Activated CD4-positive, alpha-beta memory T cell treated with anti-CD3 and anti-CD28 coated beads, Interleukin-2, amount 10 ng/mL, durations not matched to agents 7 days and 5 days (primary cell): ENCODE data around the gene UCHL1. TPM values are rescaled to one million over a fixed set of nuclear protein-coding genes. Genes with fewer than 3 reads are reported as not detected.

Experiments used
- CTCF ChIA-PET: fragments of 350-600 bp; sonication (Branson Sonifier 250); formaldehyde crosslinking; loops from one replicate; lab custom pipeline; 2021; ENCODE audit warnings: antibody characterized with exemption, inconsistent platforms; lab: Charles Lee
- POLR2A ChIA-PET: fragments of 350-600 bp; sonication (Branson Sonifier 250); formaldehyde crosslinking; loops from one replicate; lab custom pipeline; 2021; ENCODE audit warnings: antibody characterized with exemption; lab: Charles Lee
- DNase-seq: peaks from one replicate; pipeline ENCODE4 v3.0.0-alpha.2; 2020
- H3K27ac Mint-ChIP-seq: one replicate; pipeline ENCODE4 v1.8.0; 2021; ENCODE audit warnings: mild to moderate bottlenecking, mixed read lengths
- H3K27me3 Mint-ChIP-seq: one replicate; pipeline ENCODE4 v1.8.0; 2021; ENCODE audit warnings: mixed read lengths
- H3K36me3 Mint-ChIP-seq: one replicate; pipeline ENCODE4 v1.8.0; 2021; ENCODE audit warnings: low read depth, mixed read lengths
- H3K4me1 Mint-ChIP-seq: one replicate; pipeline ENCODE4 v1.8.0; 2021; ENCODE audit warnings: mixed read lengths
- H3K4me3 Mint-ChIP-seq: one replicate; pipeline ENCODE4 v1.8.0; 2021; ENCODE audit warnings: mild to moderate bottlenecking, mixed read lengths
- H3K9me3 Mint-ChIP-seq: one replicate; pipeline ENCODE4 v1.8.0; 2021; ENCODE audit warnings: mixed read lengths
- total RNA-seq, 2 experiments: library from RNA; stranded (reverse); gene quantifications; one replicate each; pipeline ENCODE4 v1.2.3, GENCODE V29; 2021

UCHL1 gene
- total RNA-seq, 2 experiments from 2014 or later = not detected

DNA sequence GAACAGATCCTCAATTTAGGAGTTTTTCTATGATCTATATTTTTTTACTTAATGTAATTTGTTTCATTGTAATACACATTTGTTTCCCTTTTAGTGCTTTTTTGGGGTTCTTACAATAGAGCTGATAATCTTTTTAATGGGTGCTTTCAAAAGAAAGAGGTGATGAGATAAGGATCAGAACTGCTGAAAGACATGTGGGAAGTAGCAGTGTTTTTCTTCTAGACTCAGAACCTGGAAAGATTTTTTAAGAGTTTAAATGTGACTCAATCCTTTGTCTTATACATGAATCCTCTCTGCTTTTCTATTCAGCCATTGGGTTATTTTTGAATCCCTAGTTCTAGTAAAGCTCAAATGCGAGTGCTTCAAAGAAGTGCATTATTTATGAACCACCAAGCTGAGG is 25.6 kb downstream of the UCHL1 start:
- Mint-ChIP-seq H3K27ac (no peak overlapping the region), H3K36me3 (no peaks in the 10 kb centered on the region), H3K4me1 (no peaks in the 10 kb centered on the region), H3K9me3 (no peaks in the 10 kb centered on the region), H3K27me3 (no peaks in the 10 kb centered on the region), H3K4me3 (no peak overlapping the region)
- ChIA-PET CTCF (interaction anchor here (1.4 to 4.5 kb wide), 2 partner anchors 379 to 411 kb away, joined by 3 to 57 read pairs; no protein-coding TSS in a partner anchor), POLR2A (no interaction called here)
- DNase-seq = no peak

DNA sequence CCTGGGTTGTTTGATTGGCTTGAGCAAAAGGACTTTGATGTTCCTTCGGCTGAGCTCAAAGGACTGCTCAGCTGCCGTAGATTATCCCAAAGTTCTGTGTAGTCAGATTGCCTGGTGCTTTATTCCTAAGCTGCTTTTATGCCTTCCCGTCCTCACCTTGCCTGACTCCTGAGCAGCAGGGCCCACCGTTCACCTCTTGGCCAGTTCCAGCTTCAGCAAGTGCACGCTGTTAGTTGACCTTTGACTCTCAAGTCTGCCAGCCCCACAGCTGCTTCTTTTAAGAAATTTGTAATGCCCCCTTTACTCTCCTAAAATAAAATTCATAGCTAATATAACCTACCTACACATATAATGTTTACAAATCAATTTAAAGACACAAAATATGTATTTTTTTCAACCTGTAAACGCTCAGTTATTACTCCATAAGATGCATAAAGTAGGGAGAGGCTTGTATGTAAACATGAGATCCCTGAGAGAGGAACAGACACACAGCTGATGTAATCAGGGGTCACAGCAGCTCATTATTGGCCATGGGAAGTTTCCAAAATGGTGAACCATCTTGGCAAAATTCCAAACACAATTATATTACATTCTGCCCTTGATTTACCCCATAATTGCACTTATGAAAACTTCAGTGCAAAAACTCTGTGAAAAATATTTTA is 28.6 kb downstream of the UCHL1 start:
- no peaks in the 10 kb centered on the region for H3K4me1 Mint-ChIP-seq
- POLR2A ChIA-PET = interaction anchor here (0.8 kb wide), 1 partner anchor 160 kb away, joined by 3 read pairs; no protein-coding TSS in a partner anchor

DNA sequence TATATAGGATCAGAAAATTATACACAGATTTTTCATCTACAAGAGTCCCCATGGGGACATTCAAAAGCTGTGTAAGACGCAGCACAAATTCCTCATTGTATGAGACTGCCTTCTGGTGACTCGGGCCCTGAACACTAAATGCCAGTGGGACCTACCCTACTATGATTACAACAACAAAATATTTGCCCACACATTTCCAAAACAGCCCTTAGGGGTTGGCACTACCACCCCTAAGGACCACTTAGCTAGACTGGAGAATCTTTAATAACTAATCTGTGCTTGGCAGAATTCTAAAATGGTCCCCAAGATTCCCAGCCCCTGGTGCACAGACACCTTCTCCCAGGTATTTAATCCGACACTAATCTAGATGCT is 29.1 kb downstream of the UCHL1 start:
- H3K9me3 Mint-ChIP-seq = no peaks in the 10 kb centered on the region
- CTCF ChIA-PET = no interaction called here
- no peaks in the 10 kb centered on the region for H3K36me3 Mint-ChIP-seq
- no peak overlapping the region for H3K27ac Mint-ChIP-seq
- DNase-seq = no peak
- POLR2A ChIA-PET = interaction anchor here (0.8 kb wide), 1 partner anchor 159 kb away, joined by 3 read pairs; no protein-coding TSS in a partner anchor
- H3K27me3 Mint-ChIP-seq = no peaks in the 10 kb centered on the region
- H3K4me1 Mint-ChIP-seq = no peaks in the 10 kb centered on the region
- no peak overlapping the region for H3K4me3 Mint-ChIP-seq

More for the DNA sequence above, 28.6 kb downstream of the UCHL1 start:
- CTCF ChIA-PET = interaction anchor here (2.4 kb wide), 1 partner anchor 376 kb away, joined by 10 read pairs; no protein-coding TSS in a partner anchor
- no peak for DNase-seq
- H3K27me3 Mint-ChIP-seq = no peaks in the 10 kb centered on the region
- no peak overlapping the region for H3K27ac Mint-ChIP-seq
- no peaks in the 10 kb centered on the region for H3K9me3 Mint-ChIP-seq
- no peak overlapping the region for H3K4me3 Mint-ChIP-seq
- H3K36me3 Mint-ChIP-seq = no peaks in the 10 kb centered on the region

DNA sequence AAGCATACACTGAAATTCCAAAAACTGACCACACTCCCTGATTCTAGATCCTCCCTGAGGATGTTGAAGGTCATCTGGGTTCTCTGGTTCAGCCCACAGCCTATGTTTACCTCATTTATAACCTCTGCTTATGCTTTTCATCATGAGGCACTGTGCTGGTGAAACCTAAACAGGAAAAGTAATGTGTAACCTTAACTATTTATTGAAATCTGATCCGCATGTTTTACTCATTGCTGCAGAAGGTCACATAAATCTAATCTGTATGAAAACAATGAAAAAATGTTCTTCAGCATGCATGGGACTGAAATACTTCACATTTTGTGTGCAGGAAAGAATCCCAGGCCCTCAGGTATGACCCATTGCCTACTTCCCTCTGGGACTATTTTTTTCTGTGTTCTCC is 30.3 kb downstream of the UCHL1 start:
- Mint-ChIP-seq H3K4me1 (no peaks in the 10 kb centered on the region), H3K36me3 (no peaks in the 10 kb centered on the region), H3K4me3 (no peak overlapping the region), H3K27ac (no peak overlapping the region), H3K27me3 (no peaks in the 10 kb centered on the region), H3K9me3 (no peaks in the 10 kb centered on the region)
- POLR2A ChIA-PET = no interaction called here
- DNase-seq = no peak
- CTCF ChIA-PET = interaction anchor here (0.7 kb wide), 1 partner anchor 166 kb away, joined by 5 read pairs; no protein-coding TSS in a partner anchor

DNA sequence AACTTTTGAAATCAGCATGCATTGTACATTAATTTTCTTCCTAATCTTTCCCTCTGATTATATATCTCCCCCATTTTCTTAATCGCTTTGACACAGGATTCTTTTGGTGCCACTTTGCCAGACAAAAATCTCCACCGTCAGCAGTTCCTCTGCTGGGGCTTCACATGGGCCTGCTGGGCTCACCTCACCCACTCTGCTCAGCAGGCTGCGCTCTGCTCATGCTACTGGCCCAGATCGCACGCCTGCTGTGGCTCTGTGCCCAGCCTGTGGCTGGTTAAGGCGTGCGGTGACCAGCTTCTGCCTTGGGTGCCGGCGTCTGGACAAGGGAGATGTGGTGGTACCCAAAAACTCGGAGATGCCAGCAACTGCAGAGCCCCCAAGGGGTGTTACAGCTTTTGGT is 31.1 kb downstream of the UCHL1 start:
- CTCF ChIA-PET = interaction anchor here (0.7 kb wide), 1 partner anchor 166 kb away, joined by 5 read pairs; no protein-coding TSS in a partner anchor
- no peak overlapping the region for H3K27ac Mint-ChIP-seq
- no peaks in the 10 kb centered on the region for H3K27me3 Mint-ChIP-seq

DNA sequence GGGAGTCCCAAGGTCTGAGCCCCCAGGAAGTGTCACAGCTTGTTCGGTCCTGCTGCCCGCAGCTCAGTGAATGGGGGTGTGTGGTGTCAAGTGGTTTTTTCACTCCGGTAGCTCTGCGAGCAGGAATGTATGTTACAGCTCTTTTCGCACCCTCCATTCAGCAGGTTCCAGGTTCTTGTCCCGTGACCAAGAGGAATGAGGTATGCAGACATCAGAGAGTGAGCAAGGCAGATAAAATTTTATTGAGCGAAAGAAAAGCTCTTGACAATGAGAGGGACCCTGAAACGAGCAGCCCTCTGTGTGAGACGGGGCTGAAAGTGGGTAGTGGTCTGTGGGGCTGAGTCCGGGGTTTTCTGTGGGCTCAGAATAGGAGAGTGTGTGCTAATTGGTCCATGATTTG is 31.5 kb downstream of the UCHL1 start:
- Mint-ChIP-seq H3K27me3 (no peaks in the 10 kb centered on the region), H3K36me3 (no peaks in the 10 kb centered on the region), H3K27ac (no peak overlapping the region), H3K9me3 (no peaks in the 10 kb centered on the region), H3K4me3 (no peak overlapping the region), H3K4me1 (no peaks in the 10 kb centered on the region)
- ChIA-PET CTCF (no interaction called here), POLR2A (no interaction called here)
- no peak for DNase-seq

More for the DNA sequence above, 31.1 kb downstream of the UCHL1 start:
- POLR2A ChIA-PET = no interaction called here
- DNase-seq = no peak
- Mint-ChIP-seq H3K36me3 (no peaks in the 10 kb centered on the region), H3K4me1 (no peaks in the 10 kb centered on the region), H3K4me3 (no peak overlapping the region), H3K9me3 (no peaks in the 10 kb centered on the region)

DNA sequence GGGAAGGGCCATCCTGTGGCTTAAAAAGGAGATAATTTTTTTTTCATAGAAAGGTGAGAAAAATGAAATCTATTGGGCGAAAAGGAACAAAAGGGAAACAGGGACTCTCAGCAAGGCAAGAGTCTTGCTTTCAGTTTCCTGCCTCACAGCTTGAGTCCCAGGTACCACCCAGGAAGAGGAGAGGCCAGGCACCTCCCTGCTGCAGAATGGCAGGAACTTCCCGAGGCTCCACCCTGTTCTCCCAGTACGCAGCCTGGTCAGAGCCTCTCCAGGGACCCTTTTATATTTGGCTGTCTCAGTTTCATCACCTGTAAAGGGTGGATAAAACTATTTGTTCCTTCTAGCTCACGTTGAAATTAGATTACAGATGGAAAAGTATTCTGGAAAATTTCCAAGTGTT is 33.8 kb downstream of the UCHL1 start:
- ChIA-PET CTCF (no interaction called here), POLR2A (no interaction called here)
- H3K36me3 Mint-ChIP-seq = no peaks in the 10 kb centered on the region

DNA sequence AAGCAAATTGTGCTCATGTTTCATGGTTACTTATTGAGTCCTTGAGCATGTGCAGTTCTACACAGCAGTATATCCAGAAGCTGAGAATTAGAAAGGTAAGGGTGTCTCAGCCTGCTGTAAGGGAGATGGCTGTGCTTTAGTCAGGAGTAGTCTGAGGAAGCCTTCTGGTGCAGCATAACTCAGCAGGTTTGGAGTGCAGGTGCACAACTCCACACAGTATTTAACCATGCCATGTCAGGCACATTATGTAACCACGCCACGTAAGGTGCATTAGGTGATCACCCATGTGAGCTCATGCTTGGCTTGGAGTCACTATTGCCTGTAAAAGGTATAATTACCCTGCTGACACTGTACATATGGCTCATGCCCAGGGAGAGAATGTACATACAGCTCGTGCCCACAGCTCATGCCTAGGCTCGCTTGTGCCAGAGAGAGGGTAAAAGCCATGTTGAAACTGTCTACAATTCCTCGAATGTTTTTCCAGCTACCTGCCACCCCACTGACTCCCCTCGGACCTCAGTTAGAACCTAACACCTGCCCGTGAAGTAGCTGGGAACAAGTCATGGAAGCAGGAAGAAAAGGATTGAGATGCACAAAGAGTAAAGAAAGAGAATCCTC is 37.8 kb downstream of the UCHL1 start:
- CTCF ChIA-PET = no interaction called here
- H3K4me3 Mint-ChIP-seq = no peak overlapping the region
- no peak for DNase-seq
- H3K27ac Mint-ChIP-seq = no peak overlapping the region
- POLR2A ChIA-PET = no interaction called here
- no peaks in the 10 kb centered on the region for H3K4me1 Mint-ChIP-seq
- no peaks in the 10 kb centered on the region for H3K27me3 Mint-ChIP-seq
- H3K9me3 Mint-ChIP-seq = peaks cover 6% of the 10 kb centered on the region
- H3K36me3 Mint-ChIP-seq = no peaks in the 10 kb centered on the region

More for the DNA sequence above, 33.8 kb downstream of the UCHL1 start:
- no peaks in the 10 kb centered on the region for H3K4me1 Mint-ChIP-seq
- no peaks in the 10 kb centered on the region for H3K27me3 Mint-ChIP-seq
- H3K4me3 Mint-ChIP-seq = no peak overlapping the region
- H3K27ac Mint-ChIP-seq = no peak overlapping the region
- peaks cover 6% of the 10 kb centered on the region for H3K9me3 Mint-ChIP-seq
- no peak for DNase-seq

DNA sequence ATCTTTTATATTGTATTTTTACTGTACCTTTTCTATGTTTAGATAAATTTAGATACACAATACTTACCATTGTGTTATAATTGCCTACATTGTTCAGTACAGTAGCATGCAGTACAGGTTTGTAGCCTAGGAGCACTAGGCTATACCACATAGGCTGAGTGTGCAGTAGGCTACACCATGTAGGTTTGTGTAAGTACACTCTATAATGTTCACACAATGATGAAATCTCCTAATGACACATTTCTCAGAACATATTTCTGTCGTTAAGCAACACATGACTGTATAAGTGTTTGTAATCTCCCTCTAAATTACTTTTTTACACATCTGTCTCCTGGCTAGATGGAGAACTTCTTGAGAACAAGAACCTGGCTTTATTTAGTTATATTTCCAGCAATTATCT is 40.3 kb downstream of the UCHL1 start:
- H3K27ac Mint-ChIP-seq = no peak overlapping the region

DNA sequence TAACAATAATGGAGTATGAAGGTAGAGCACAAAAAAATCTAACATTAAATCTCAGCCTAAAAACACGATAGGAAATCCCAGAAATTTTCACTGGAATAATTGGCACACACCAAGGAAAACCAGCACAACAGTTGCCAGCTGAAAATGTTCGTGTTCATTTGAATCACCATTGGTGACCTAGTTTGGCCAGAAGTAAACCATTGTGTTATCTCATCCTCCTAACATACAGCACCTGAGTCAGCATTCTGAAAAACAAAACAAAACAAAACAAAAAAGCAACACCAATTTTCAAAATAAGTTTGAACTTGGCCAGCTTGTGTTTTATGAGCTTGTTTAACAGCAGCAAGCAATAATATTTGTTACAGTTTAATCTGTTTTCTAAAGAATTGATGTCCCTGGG is 41.1 kb downstream of the UCHL1 start:
- ChIA-PET CTCF (interaction anchor here (1.4 kb wide), 1 partner anchor 17 kb away, joined by 4 read pairs; no protein-coding TSS in a partner anchor), POLR2A (no interaction called here)
- H3K9me3 Mint-ChIP-seq = peaks cover 6% of the 10 kb centered on the region
- no peaks in the 10 kb centered on the region for H3K4me1 Mint-ChIP-seq
- no peak for DNase-seq
- H3K27ac Mint-ChIP-seq = no peak overlapping the region
- no peaks in the 10 kb centered on the region for H3K36me3 Mint-ChIP-seq
- H3K27me3 Mint-ChIP-seq = peaks cover 2% of the 10 kb centered on the region
- no peak overlapping the region for H3K4me3 Mint-ChIP-seq

More for the DNA sequence above, 40.3 kb downstream of the UCHL1 start:
- DNase-seq = no peak
- H3K4me3 Mint-ChIP-seq = no peak overlapping the region
- POLR2A ChIA-PET = no interaction called here
- CTCF ChIA-PET = no interaction called here
- no peaks in the 10 kb centered on the region for H3K4me1 Mint-ChIP-seq
- H3K9me3 Mint-ChIP-seq = peaks cover 6% of the 10 kb centered on the region
- no peaks in the 10 kb centered on the region for H3K36me3 Mint-ChIP-seq
- H3K27me3 Mint-ChIP-seq = peaks cover 2% of the 10 kb centered on the region

DNA sequence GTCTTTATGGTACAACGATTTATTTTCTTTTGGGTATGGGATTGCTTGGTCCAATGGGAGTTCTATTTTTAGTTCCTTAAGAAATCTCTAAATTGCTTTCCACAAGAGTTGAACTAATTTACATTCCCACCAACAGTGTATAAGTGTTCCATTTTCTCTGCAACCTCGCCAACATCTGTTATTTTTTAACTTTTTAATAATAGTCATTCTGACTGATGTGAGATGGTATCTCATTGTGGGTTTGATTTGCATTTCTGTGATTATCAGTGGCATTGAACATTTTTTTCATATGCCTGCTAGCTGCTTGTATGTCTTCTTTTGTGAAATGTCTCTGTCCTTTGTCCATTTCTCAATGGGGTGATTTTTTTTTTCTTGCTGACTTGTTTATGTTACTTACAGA is 42.8 kb downstream of the UCHL1 start:
- ChIA-PET CTCF (no interaction called here), POLR2A (no interaction called here)
- Mint-ChIP-seq H3K9me3 (peaks cover 4% of the 10 kb centered on the region), H3K36me3 (no peaks in the 10 kb centered on the region), H3K27me3 (peaks cover 2% of the 10 kb centered on the region), H3K27ac (no peak overlapping the region), H3K4me3 (no peak overlapping the region), H3K4me1 (no peaks in the 10 kb centered on the region)
- no peak for DNase-seq

DNA sequence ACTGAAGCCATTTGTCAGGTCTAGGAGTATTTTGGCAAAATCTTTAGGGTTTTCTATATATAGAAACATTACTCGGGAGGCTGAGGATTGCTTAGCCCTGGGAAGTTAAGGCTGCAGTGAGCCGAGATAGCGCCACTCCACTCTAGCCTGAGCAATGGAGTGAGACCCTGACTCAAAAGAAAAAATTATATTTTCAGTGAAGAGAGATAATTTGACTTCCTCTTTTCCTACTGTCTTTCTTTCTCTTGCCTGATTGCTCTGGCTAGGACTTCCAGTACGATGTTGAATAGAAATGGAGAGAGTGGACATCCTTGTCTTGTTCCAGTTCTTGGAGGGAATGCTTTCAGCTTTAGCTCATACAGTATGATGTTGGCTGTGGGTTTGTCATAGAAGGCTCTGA is 44.4 kb downstream of the UCHL1 start:
- CTCF ChIA-PET = no interaction called here
- no peak overlapping the region for H3K27ac Mint-ChIP-seq
- DNase-seq = no peak
- POLR2A ChIA-PET = no interaction called here
- H3K36me3 Mint-ChIP-seq = no peaks in the 10 kb centered on the region
- peaks cover 2% of the 10 kb centered on the region for H3K27me3 Mint-ChIP-seq
- H3K4me1 Mint-ChIP-seq = no peaks in the 10 kb centered on the region
- no peaks in the 10 kb centered on the region for H3K9me3 Mint-ChIP-seq
- no peak overlapping the region for H3K4me3 Mint-ChIP-seq

DNA sequence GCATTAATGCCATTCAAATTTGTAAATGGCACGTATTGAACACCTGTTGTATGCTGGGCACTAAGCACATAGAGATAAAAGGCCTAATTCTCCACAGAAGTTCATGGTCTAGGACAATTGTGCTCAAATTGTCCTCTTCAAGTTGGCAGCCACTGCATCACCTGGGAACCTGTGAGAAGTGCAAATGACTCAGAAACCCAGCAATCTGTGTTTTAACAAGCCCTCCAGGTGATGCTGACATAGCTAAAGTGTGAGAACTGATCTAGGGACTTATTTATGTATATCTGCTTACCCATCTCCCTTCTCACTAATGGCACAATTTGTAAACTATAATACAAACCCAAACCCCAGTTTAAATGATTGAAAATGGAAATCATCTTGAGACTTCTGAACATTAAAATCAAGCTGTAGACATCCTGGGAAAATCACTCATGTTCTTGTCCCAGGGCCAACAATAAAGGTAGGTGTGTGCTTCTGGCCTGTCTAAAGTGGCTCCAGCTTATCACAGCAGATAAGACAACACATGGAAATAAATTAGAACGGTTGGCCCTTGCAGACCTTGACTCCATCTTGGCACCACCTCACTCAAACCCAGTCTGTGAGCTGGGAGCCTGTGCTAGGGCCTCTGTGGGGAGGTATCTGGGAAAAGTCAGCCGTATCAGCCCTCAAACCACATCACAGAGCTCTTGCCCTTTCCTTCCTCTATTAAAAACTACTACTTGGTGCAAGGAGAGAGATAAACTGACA is 46.8 kb downstream of the UCHL1 start:
- no peak for DNase-seq
- Mint-ChIP-seq H3K36me3 (no peaks in the 10 kb centered on the region), H3K9me3 (no peaks in the 10 kb centered on the region), H3K4me1 (no peaks in the 10 kb centered on the region), H3K4me3 (no peak overlapping the region), H3K27ac (no peak overlapping the region), H3K27me3 (peaks cover 2% of the 10 kb centered on the region)
- ChIA-PET POLR2A (no interaction called here), CTCF (interaction anchor here (1.0 kb wide), 1 partner anchor 45 kb away, joined by 3 read pairs; no protein-coding TSS in a partner anchor)
